ENCODE measurements around the gene YEATS2.

DNA sequence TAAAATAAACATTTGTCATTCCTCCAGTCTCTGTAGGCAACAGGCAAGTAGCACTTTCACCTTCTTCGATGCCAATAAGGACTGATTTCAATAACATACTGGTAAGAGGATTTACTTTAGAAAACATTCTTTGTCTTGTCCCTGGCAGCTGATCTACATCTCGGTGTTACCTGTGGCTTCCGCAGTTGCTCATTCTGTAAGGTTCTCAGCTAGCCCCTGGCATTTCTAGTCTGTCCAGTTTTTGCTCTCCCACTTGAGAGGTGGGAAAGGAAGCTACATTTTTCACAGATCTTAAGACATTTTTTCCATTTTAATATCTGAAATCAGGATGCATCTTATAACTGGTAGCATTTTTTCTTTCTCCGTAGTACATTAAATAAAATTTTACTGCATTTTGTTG is 147.5 kb downstream of the YEATS2 start:
- TF ChIP-seq, protein P1, sequence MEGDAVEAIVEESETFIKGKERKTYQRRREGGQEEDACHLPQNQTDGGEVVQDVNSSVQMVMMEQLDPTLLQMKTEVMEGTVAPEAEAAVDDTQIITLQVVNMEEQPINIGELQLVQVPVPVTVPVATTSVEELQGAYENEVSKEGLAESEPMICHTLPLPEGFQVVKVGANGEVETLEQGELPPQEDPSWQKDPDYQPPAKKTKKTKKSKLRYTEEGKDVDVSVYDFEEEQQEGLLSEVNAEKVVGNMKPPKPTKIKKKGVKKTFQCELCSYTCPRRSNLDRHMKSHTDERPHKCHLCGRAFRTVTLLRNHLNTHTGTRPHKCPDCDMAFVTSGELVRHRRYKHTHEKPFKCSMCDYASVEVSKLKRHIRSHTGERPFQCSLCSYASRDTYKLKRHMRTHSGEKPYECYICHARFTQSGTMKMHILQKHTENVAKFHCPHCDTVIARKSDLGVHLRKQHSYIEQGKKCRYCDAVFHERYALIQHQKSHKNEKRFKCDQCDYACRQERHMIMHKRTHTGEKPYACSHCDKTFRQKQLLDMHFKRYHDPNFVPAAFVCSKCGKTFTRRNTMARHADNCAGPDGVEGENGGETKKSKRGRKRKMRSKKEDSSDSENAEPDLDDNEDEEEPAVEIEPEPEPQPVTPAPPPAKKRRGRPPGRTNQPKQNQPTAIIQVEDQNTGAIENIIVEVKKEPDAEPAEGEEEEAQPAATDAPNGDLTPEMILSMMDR (IDR thresholded peaks at IDR 0.05), result no peak
- TF ChIP-seq POLR2A (IDR thresholded peaks at IDR 0.05), result no peak
